Caco-2 (cell line): ENCODE data around the gene CHIT1. TPM values are rescaled to one million over a fixed set of nuclear protein-coding genes. Genes with fewer than 3 reads are reported as not detected.

Source experiments
- BruUV-seq: library from RNA; stranded (reverse); fragments of 400-500 nt; replicated peaks from 2 replicates; lab custom pipeline; 2021; lab: Mats Ljungman, UMichigan
- CTCF ChIA-PET: fragments of 300-600 bp; sonication (Branson Sonifier 250); formaldehyde crosslinking; loops from one replicate; lab custom pipeline; 2022; ENCODE audit warnings: antibody characterized with exemption; lab: Charles Lee
- POLR2A ChIA-PET: fragments of 300-600 bp; sonication (Branson Sonifier 250); formaldehyde crosslinking; loops from one replicate; lab custom pipeline; 2022; ENCODE audit warnings: antibody characterized with exemption; lab: Charles Lee
- DNase-seq, 2 experiments: peaks; one replicate each; pipeline versions ENCODE4 v3.0.0 to v3.0.0-alpha.2; 2020 to 2022
- H3K27me3 ChIP-seq: replicated peaks from 2 replicates; pipeline ENCODE4 v1.6.0; 2011; ENCODE audit warnings: low read length; ENCODE audit not compliant: control insufficient read depth, insufficient read depth
- H3K36me3 ChIP-seq: 2 replicates; pipeline ENCODE4 v1.5.1; 2011; ENCODE audit warnings: low read length; ENCODE audit not compliant: control insufficient read depth, insufficient read depth
- H3K4me1 ChIP-seq: fragments of 250-450 bp; sonication (Bioruptor Pico); 2 replicates; pipeline ENCODE4 v1.5.1; 2020; ENCODE audit warnings: mild to moderate bottlenecking
- H3K4me3 ChIP-seq: 2 replicates; pipeline ENCODE4 v1.5.1; 2011; ENCODE audit warnings: low read depth, mild to moderate bottlenecking, control low read depth, low read length
- H3K9me3 ChIP-seq: fragments of 250-450 bp; sonication (Bioruptor Pico); 2 replicates; pipeline ENCODE4 v1.5.1; 2020; ENCODE audit warnings: mild to moderate bottlenecking, moderate library complexity
- H3K27ac Mint-ChIP-seq: one replicate; pipeline ENCODE4 v1.8.0; 2022; ENCODE audit warnings: mixed read lengths; ENCODE audit not compliant: unreplicated experiment
- H3K27me3 Mint-ChIP-seq: one replicate; pipeline ENCODE4 v1.8.0; 2022; ENCODE audit warnings: mixed read lengths; ENCODE audit not compliant: insufficient read depth, unreplicated experiment
- H3K36me3 Mint-ChIP-seq: one replicate; pipeline ENCODE4 v1.8.0; 2022; ENCODE audit warnings: mild to moderate bottlenecking, mixed read lengths; ENCODE audit not compliant: insufficient read depth, unreplicated experiment
- H3K4me1 Mint-ChIP-seq: one replicate; pipeline ENCODE4 v1.8.0; 2022; ENCODE audit warnings: low read depth, mixed read lengths; ENCODE audit not compliant: unreplicated experiment
- H3K4me3 Mint-ChIP-seq: one replicate; pipeline ENCODE4 v1.8.0; 2022; ENCODE audit warnings: mild to moderate bottlenecking, moderate library complexity, mixed read lengths; ENCODE audit not compliant: unreplicated experiment
- H3K9me3 Mint-ChIP-seq: one replicate; pipeline ENCODE4 v1.8.0; 2022; ENCODE audit warnings: mixed read lengths; ENCODE audit not compliant: unreplicated experiment
- intact Hi-C: fragments of 100-400 bp; cut with micrococcal nuclease; formaldehyde crosslinking; loops from one replicate; pipeline ENCODE4 v1.10.0; 2022; ENCODE audit not compliant: unreplicated experiment
- total RNA-seq: library from RNA; stranded (reverse); gene quantifications from 2 replicates; pipeline ENCODE4 v1.2.3, GENCODE V29; 2022
- TF ChIP-seq, protein P1 (sequence below), 2 experiments: fragments of 200-600 bp in 1 of 2; IDR thresholded peaks; 1 replicate in 1 of 2; 2 replicates in 1 of 2; pipeline versions ENCODE4 v1.5.1 to v1.8.0; 2011 to 2022; ENCODE audit warnings: antibody characterized with exemption in 1 of 2, control low read depth in 1 of 2, inconsistent platforms in 1 of 2, low read depth in 1 of 2, low read length in 1 of 2, mild to moderate bottlenecking in 1 of 2, moderate library complexity in 1 of 2; ENCODE audit not compliant: insufficient read depth in 1 of 2, severe bottlenecking in 1 of 2, unreplicated experiment in 1 of 2

Gene CHIT1
- total RNA-seq, 1 experiment from 2014 or later = not detected

GRCh38 chr1:203169770-203170520 is 59.5 kb downstream of the CHIT1 start:
- CTCF ChIA-PET = interaction anchor here (0.6 to 0.7 kb wide), 2 partner anchors 41 to 43 kb away, joined by 3 read pairs; partner anchors contain the start of gene ADORA1
- Histone ChIP-seq H3K36me3 (no peaks in the 10 kb centered on the region), H3K27me3 (no peaks in the 10 kb centered on the region), H3K4me3 (no peak overlapping the region), H3K4me1 (peaks cover 55% of the 10 kb centered on the region), H3K9me3 (no peaks in the 10 kb centered on the region)
- Mint-ChIP-seq H3K4me3 (no peak overlapping the region), H3K4me1 (peaks cover 59% of the 10 kb centered on the region), H3K36me3 (peaks cover 46% of the 10 kb centered on the region), H3K9me3 (no peaks in the 10 kb centered on the region), H3K27ac (peak overlapping the region; percentile 86), H3K27me3 (no peaks in the 10 kb centered on the region)
- DNase-seq = no peak
- POLR2A ChIA-PET = no interaction called here
- TF ChIP-seq, protein P1, sequence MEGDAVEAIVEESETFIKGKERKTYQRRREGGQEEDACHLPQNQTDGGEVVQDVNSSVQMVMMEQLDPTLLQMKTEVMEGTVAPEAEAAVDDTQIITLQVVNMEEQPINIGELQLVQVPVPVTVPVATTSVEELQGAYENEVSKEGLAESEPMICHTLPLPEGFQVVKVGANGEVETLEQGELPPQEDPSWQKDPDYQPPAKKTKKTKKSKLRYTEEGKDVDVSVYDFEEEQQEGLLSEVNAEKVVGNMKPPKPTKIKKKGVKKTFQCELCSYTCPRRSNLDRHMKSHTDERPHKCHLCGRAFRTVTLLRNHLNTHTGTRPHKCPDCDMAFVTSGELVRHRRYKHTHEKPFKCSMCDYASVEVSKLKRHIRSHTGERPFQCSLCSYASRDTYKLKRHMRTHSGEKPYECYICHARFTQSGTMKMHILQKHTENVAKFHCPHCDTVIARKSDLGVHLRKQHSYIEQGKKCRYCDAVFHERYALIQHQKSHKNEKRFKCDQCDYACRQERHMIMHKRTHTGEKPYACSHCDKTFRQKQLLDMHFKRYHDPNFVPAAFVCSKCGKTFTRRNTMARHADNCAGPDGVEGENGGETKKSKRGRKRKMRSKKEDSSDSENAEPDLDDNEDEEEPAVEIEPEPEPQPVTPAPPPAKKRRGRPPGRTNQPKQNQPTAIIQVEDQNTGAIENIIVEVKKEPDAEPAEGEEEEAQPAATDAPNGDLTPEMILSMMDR (IDR thresholded peaks at IDR 0.05; ENCODE audit: insufficient read depth in 1 of 2, low read depth in 1 of 2, low read length in 1 of 2, severe bottlenecking in 1 of 2, unreplicated experiment in 1 of 2) = no peak
- intact Hi-C loops = loop anchor here (5.0 kb wide), 1 partner anchor 43 kb away; the partner anchor contains the start of gene ADORA1
- BruUV-seq = no TSS peak

DNA sequence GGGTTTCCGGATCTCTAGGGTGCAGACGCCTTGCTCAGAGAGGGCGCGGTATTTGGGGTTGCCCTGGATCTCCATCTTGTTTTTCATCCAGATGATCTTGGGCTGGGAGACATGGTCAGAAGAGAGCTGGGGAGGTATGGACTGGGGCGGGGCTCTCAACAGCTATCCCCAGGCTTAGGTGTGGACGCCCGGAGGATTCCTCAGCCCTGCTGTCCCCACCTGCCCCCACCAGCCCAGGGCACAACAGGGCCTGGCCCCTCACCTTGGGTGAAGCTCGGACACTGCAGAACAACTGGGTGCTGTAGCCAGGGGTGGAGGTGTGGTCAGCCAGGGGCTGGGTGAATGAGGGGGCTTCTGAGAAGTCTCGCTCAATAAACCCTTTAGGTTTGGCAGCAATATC is 60.5 kb downstream of the CHIT1 start:
- H3K4me3 Mint-ChIP-seq = no peak overlapping the region
- peaks cover 55% of the 10 kb centered on the region for H3K4me1 Mint-ChIP-seq
- H3K36me3 Mint-ChIP-seq = peaks cover 43% of the 10 kb centered on the region
- POLR2A ChIA-PET = no interaction called here
- Histone ChIP-seq H3K27me3 (no peaks in the 10 kb centered on the region), H3K4me3 (no peak overlapping the region), H3K36me3 (no peaks in the 10 kb centered on the region), H3K4me1 (peaks cover 48% of the 10 kb centered on the region), H3K9me3 (no peaks in the 10 kb centered on the region)
- H3K27ac Mint-ChIP-seq = peak overlapping the region; percentile 86
- H3K9me3 Mint-ChIP-seq = no peaks in the 10 kb centered on the region
- no peak for DNase-seq
- CTCF ChIA-PET = interaction anchor here (0.7 to 1.2 kb wide), 3 partner anchors 40 to 47 kb away, joined by 3 to 4 read pairs (median 3); no protein-coding TSS in a partner anchor
- intact Hi-C loops = no loop called here
- H3K27me3 Mint-ChIP-seq = no peaks in the 10 kb centered on the region
- no TSS peak for BruUV-seq
- TF ChIP-seq, protein P1 (IDR thresholded peaks at IDR 0.05; ENCODE audit: insufficient read depth in 1 of 2, low read depth in 1 of 2, low read length in 1 of 2, severe bottlenecking in 1 of 2, unreplicated experiment in 1 of 2) = no peak

DNA sequence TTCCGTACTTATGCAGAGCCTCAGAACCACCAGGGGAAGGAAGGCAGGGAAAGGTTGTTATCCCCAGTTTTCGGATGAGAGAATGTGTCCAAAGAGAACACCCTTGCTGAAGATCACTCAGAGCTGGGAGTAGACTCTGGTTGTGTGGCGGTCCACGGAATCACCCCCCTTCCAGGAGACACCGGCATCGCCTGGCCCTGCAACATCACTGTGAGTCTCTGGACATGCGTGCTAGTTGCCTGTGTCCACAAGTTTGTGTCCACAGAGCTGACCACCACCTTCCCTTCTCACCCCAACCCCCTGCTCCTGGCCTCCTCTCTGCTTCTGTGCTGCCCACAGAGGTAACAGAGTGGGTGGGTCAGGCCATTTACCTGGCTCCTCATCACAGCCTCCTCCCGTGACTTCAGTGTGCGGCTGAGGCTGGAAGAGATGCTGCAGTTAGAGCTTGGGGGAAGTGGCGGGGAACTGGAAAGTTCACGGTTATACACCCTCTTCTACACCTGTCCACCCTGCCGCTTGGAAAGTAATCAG is 61.2 kb downstream of the CHIT1 start:
- H3K36me3 Mint-ChIP-seq = peaks cover 45% of the 10 kb centered on the region

More for the DNA sequence above, 61.2 kb downstream of the CHIT1 start:
- Histone ChIP-seq H3K36me3 (no peaks in the 10 kb centered on the region), H3K9me3 (no peaks in the 10 kb centered on the region), H3K4me1 (peaks cover 49% of the 10 kb centered on the region), H3K27me3 (no peaks in the 10 kb centered on the region), H3K4me3 (no peak overlapping the region)
- Mint-ChIP-seq H3K4me1 (peaks cover 51% of the 10 kb centered on the region), H3K9me3 (no peaks in the 10 kb centered on the region), H3K27ac (peak overlapping the region; percentile 86), H3K4me3 (no peak overlapping the region), H3K27me3 (no peaks in the 10 kb centered on the region)
- intact Hi-C loops = no loop called here
- no TSS peak for BruUV-seq
- POLR2A ChIA-PET = no interaction called here
- TF ChIP-seq, protein P1 (IDR thresholded peaks at IDR 0.05; ENCODE audit: insufficient read depth in 1 of 2, low read depth in 1 of 2, low read length in 1 of 2, severe bottlenecking in 1 of 2, unreplicated experiment in 1 of 2) = no peak
- DNase-seq = no peak
- CTCF ChIA-PET = interaction anchor here (0.6 to 1.2 kb wide), 3 partner anchors 42 to 757 kb away, joined by 3 to 4 read pairs (median 3); no protein-coding TSS in a partner anchor
